IMR-90 (cell line): Measurements from ENCODE around the gene COL25A1. TPM values are rescaled to one million over a fixed set of nuclear protein-coding genes. Genes with fewer than 3 reads are reported as not detected.

ENCODE experiments used
- ATAC-seq: fragments of 200-7000 bp; cut with Tn5 transposase; 2 replicates; pipeline ENCODE4 v1.9.1; 2020; ENCODE audit warnings: low read depth, mild to moderate bottlenecking, moderate library complexity
- BruUV-seq: library from RNA; stranded (reverse); fragments of 400-500 nt; replicated peaks from 2 replicates; lab custom pipeline; 2021; lab: Mats Ljungman, UMichigan
- CTCF ChIA-PET: fragments of 300-600 bp; formaldehyde crosslinking; extraction: SDS; loops from one replicate; lab custom pipeline; 2021; ENCODE audit warnings: antibody characterized with exemption; lab: Yijun Ruan, JAX
- POLR2A ChIA-PET: fragments of 300-600 bp; sonication (Branson Sonifier 250); formaldehyde crosslinking; loops from one replicate; lab custom pipeline; 2022; ENCODE audit warnings: antibody characterized with exemption; ENCODE audit not compliant: unreplicated experiment; lab: Charles Lee
- DNase-seq: peaks from one replicate; pipeline ENCODE4 v3.0.0; 2013
- H2AFZ ChIP-seq: replicated peaks from 2 replicates; pipeline ENCODE3; 2013; ENCODE audit warnings: low read length, mild to moderate bottlenecking; ENCODE audit not compliant: poor library complexity
- H2AK5ac ChIP-seq: 2 replicates; pipeline ENCODE4 v1.6.1; 2013; ENCODE audit warnings: low read depth, low read length, inconsistent platforms
- H2AK9ac ChIP-seq: replicated peaks from 2 replicates; pipeline ENCODE3; 2013; ENCODE audit warnings: mild to moderate bottlenecking, low read depth, low read length, moderate library complexity; ENCODE audit not compliant: poor library complexity
- H2BK120ac ChIP-seq: 2 replicates; pipeline ENCODE4 v1.6.1; 2013; ENCODE audit warnings: low read depth, low read length, inconsistent platforms
- H2BK15ac ChIP-seq: 3 replicates; pipeline ENCODE4 v1.6.1; 2013; ENCODE audit warnings: low read depth, low read length, inconsistent platforms
- H2BK20ac ChIP-seq: 2 replicates; pipeline ENCODE4 v1.6.1; 2013; ENCODE audit warnings: low read depth, mild to moderate bottlenecking, inconsistent platforms, low read length, moderate library complexity
- H2BK5ac ChIP-seq: 2 replicates; pipeline ENCODE4 v1.6.1; 2013; ENCODE audit warnings: mild to moderate bottlenecking, low read depth, low read length, inconsistent platforms; ENCODE audit not compliant: poor library complexity, severe bottlenecking
- H3K14ac ChIP-seq: replicated peaks from 2 replicates; pipeline ENCODE4 v1.6.1; 2013; ENCODE audit warnings: low read depth, low read length, inconsistent platforms
- H3K18ac ChIP-seq: 2 replicates; pipeline ENCODE4 v1.6.1; 2013; ENCODE audit warnings: low read depth, low read length, control low read depth
- H3K23ac ChIP-seq: 2 replicates; pipeline ENCODE4 v1.6.1; 2013; ENCODE audit warnings: low read depth, low read length, inconsistent platforms
- H3K27ac ChIP-seq: 2 replicates; pipeline ENCODE4 v1.5.1; 2013; ENCODE audit warnings: mild to moderate bottlenecking, control low read depth, low read length; ENCODE audit not compliant: insufficient read depth
- H3K27me3 ChIP-seq: 2 replicates; pipeline ENCODE4 v1.6.1; 2013; ENCODE audit warnings: low read length; ENCODE audit not compliant: control insufficient read depth, insufficient read depth
- H3K36me3 ChIP-seq: 2 replicates; pipeline ENCODE4 v1.6.1; 2013; ENCODE audit warnings: low read length, mixed read lengths; ENCODE audit not compliant: control insufficient read depth, insufficient read depth
- H3K4ac ChIP-seq: 2 replicates; pipeline ENCODE4 v1.6.1; 2013; ENCODE audit warnings: low read depth, low read length, inconsistent platforms
- H3K4me1 ChIP-seq: 2 replicates; pipeline ENCODE4 v1.6.1; 2013; ENCODE audit warnings: low read length, mixed read lengths; ENCODE audit not compliant: control insufficient read depth, insufficient read depth
- H3K4me2 ChIP-seq: 2 replicates; pipeline ENCODE4 v1.6.1; 2013; ENCODE audit warnings: low read depth, mild to moderate bottlenecking, control low read depth, low read length, moderate library complexity
- H3K4me3 ChIP-seq: 2 replicates; pipeline ENCODE4 v1.5.1; 2013; ENCODE audit warnings: low read depth, mild to moderate bottlenecking, control low read depth, low read length, moderate library complexity; ENCODE audit not compliant: insufficient read depth
- H3K56ac ChIP-seq: 2 replicates; pipeline ENCODE4 v1.6.1; 2013; ENCODE audit warnings: low read length, inconsistent platforms; ENCODE audit not compliant: insufficient read depth; ENCODE audit errors: extremely low read depth
- H3K79me1 ChIP-seq, 2 experiments: 2 replicates each; pipeline ENCODE4 v1.6.1; 2013; ENCODE audit warnings: low read length in 2 of 2, inconsistent platforms in 1 of 2, low read depth in 1 of 2
- H3K9ac ChIP-seq: 2 replicates; pipeline ENCODE4 v1.6.1; 2013; ENCODE audit warnings: low read depth, low read length, control low read depth
- H3K9me1 ChIP-seq: 2 replicates; pipeline ENCODE4 v1.6.1; 2013; ENCODE audit warnings: low read length, inconsistent platforms; ENCODE audit not compliant: insufficient read depth
- H3K9me3 ChIP-seq: 2 replicates; pipeline ENCODE4 v1.6.1; 2013; ENCODE audit warnings: low read length; ENCODE audit not compliant: control insufficient read depth, insufficient read depth
- H4K20me1 ChIP-seq: 2 replicates; pipeline ENCODE4 v1.6.1; 2013; ENCODE audit warnings: low read length, inconsistent platforms; ENCODE audit not compliant: insufficient read depth
- H4K5ac ChIP-seq: 2 replicates; pipeline ENCODE4 v1.6.1; 2013; ENCODE audit warnings: mild to moderate bottlenecking, low read depth, low read length, control low read depth
- H4K8ac ChIP-seq, 2 experiments: 2 replicates each; pipeline ENCODE4 v1.6.1; 2013; ENCODE audit warnings: low read depth in 2 of 2, low read length in 2 of 2, control low read depth in 1 of 2, inconsistent platforms in 1 of 2
- H4K91ac ChIP-seq: 2 replicates; pipeline ENCODE4 v1.6.1; 2013; ENCODE audit warnings: low read depth, low read length, inconsistent platforms; ENCODE audit not compliant: insufficient read depth
- BHLHE40 ChIP-seq: fragments of 150-350 bp; IDR thresholded peaks from 2 replicates; pipeline ENCODE4 v1.6.1; 2016; ENCODE audit warnings: mild to moderate bottlenecking, low read depth, low read length
- CEBPB ChIP-seq: IDR thresholded peaks from 2 replicates; pipeline ENCODE4 v1.6.1; 2012; ENCODE audit warnings: low read depth, low read length, improper control_type of control experiment
- CHD1 ChIP-seq: IDR thresholded peaks from 2 replicates; pipeline ENCODE4 v1.6.1; 2012; ENCODE audit warnings: low read depth, low read length, improper control_type of control experiment
- CTCF ChIP-seq: conservative IDR thresholded peaks from 2 replicates; pipeline ENCODE4 v1.5.1; 2012; ENCODE audit warnings: mild to moderate bottlenecking, low read depth, low read length, improper control_type of control experiment
- ELK1 ChIP-seq: fragments of 150-350 bp; IDR thresholded peaks from 2 replicates; pipeline ENCODE4 v1.6.1; 2016; ENCODE audit warnings: low read depth, mild to moderate bottlenecking, low read length, moderate library complexity, borderline replicate concordance
- FOS ChIP-seq: fragments of 150-350 bp; IDR thresholded peaks from 2 replicates; pipeline ENCODE4 v1.6.1; 2016; ENCODE audit warnings: low read depth, low read length
- MAFK ChIP-seq: IDR thresholded peaks from 2 replicates; pipeline ENCODE4 v1.6.1; 2012; ENCODE audit warnings: low read depth, low read length, improper control_type of control experiment
- MAZ ChIP-seq: IDR thresholded peaks from 2 replicates; pipeline ENCODE4 v1.6.1; 2012; ENCODE audit warnings: low read depth, mild to moderate bottlenecking, low read length, improper control_type of control experiment, moderate library complexity, borderline replicate concordance
- MXI1 ChIP-seq: IDR thresholded peaks from 2 replicates; pipeline ENCODE4 v1.6.1; 2012; ENCODE audit warnings: low read depth, mild to moderate bottlenecking, low read length, moderate library complexity, borderline replicate concordance
- NFE2L2 ChIP-seq: fragments of 150-350 bp; IDR thresholded peaks from 2 replicates; pipeline ENCODE4 v1.6.1; 2016; ENCODE audit warnings: low read depth, mild to moderate bottlenecking, low read length
- POLR2A ChIP-seq: IDR thresholded peaks from 2 replicates; pipeline ENCODE4 v1.6.1; 2012; ENCODE audit warnings: mild to moderate bottlenecking, low read depth, low read length
- RAD21 ChIP-seq: IDR thresholded peaks from 2 replicates; pipeline ENCODE4 v1.6.1; 2012; ENCODE audit warnings: low read length, improper control_type of control experiment
- RCOR1 ChIP-seq: IDR thresholded peaks from 2 replicates; pipeline ENCODE4 v1.6.1; 2012; ENCODE audit warnings: mild to moderate bottlenecking, low read length, improper control_type of control experiment; ENCODE audit not compliant: insufficient replicate concordance
- RFX5 ChIP-seq: IDR thresholded peaks from 2 replicates; pipeline ENCODE4 v1.8.0; 2012; ENCODE audit warnings: low read depth, mild to moderate bottlenecking, low read length, moderate library complexity
- SMC3 ChIP-seq: fragments of 150-350 bp; IDR thresholded peaks from 2 replicates; pipeline ENCODE4 v1.6.1; 2016; ENCODE audit warnings: low read depth, mild to moderate bottlenecking, antibody characterized with exemption, low read length, moderate library complexity
- USF2 ChIP-seq: fragments of 150-350 bp; IDR thresholded peaks from 2 replicates; pipeline ENCODE4 v1.6.1; 2017; ENCODE audit warnings: mild to moderate bottlenecking, antibody characterized with exemption, low read length, low read depth
- WGBS, 2 experiments: methylation state at CpG; one replicate each; pipeline versions ENCODE4 v1.1.5 to v1.1.7; 2013; ENCODE audit warnings: missing lambda C conversion rate in 2 of 2; ENCODE audit not compliant: insufficient read length in 1 of 2; ENCODE audit errors: extremely low coverage in 2 of 2; 5-methylcytosine and 5-hydroxymethylcytosine counted together
- dilution Hi-C: fragments of 300-500 bp; cut with HindIII; formaldehyde crosslinking; loops from one replicate; pipeline ENCODE4 v1.14.3; 2018; ENCODE audit warnings: low sequenced_read_pairs; ENCODE audit not compliant: unreplicated experiment
- in situ Hi-C: fragments of 300-500 bp; cut with MboI; formaldehyde crosslinking; loops from 3 replicates; pipeline ENCODE4 v1.14.3; 2019; ENCODE audit warnings: low sequenced_read_pairs, inconsistent platforms, mixed read lengths
- intact Hi-C: fragments of 100-400 bp; cut with micrococcal nuclease; formaldehyde crosslinking; loops from 2 replicates; pipeline ENCODE4 v1.10.0; 2022
- polyA plus RNA-seq, 3 experiments: library from polyadenylated mRNA; depleted of rRNA; stranded (reverse); fragments of >200 nt; gene quantifications; 2 replicates each; pipeline ENCODE4 v1.2.3, GENCODE V29; 2012; ENCODE audit warnings: low replicate concordance in 1 of 3
- total RNA-seq: library from RNA; depleted of rRNA; stranded (reverse); fragments of >200 nt; gene quantifications from 2 replicates; pipeline ENCODE4 v1.2.3, GENCODE V29; 2012

The COL25A1 gene
- total and polyA plus RNA-seq, 2 of the 4 experiments (the other 2 are of a cell fraction) = under 0.01 to 0.05 TPM

- Histone ChIP-seq H3K79me1 (no peaks in the 10 kb centered on the region), H2AFZ (no peak overlapping the region), H3K4me1 (no peaks in the 10 kb centered on the region), H2BK5ac (no peak overlapping the region), H3K9me3 (no peaks in the 10 kb centered on the region), H3K14ac (no peak overlapping the region), H4K20me1 (no peaks in the 10 kb centered on the region), H4K5ac (no peak overlapping the region), H3K4me2 (no peak overlapping the region), H2BK120ac (no peak overlapping the region), H2AK9ac (no peak overlapping the region), H3K9me1 (no peaks in the 10 kb centered on the region), H2AK5ac (no peak overlapping the region), H3K27ac (no peak overlapping the region), H3K27me3 (no peaks in the 10 kb centered on the region), H4K8ac (no peak overlapping the region), H2BK20ac (no peak overlapping the region), H4K91ac (no peak overlapping the region), H3K23ac (no peak overlapping the region), H3K9ac (no peak overlapping the region), H3K36me3 (no peaks in the 10 kb centered on the region), H3K4me3 (no peak overlapping the region), H3K18ac (no peak overlapping the region), H2BK15ac (no peak overlapping the region), H3K4ac (no peak overlapping the region), H3K56ac (no peak overlapping the region)
- no peak for TF ChIP-seq NFE2L2
- TF ChIP-seq CTCF = no peak
- no peak for TF ChIP-seq MAZ
- TF ChIP-seq CHD1 = no peak
- TF ChIP-seq RAD21 = no peak
- no peak for TF ChIP-seq SMC3
- TF ChIP-seq ELK1 = no peak
- TF ChIP-seq MAFK = no peak
- TF ChIP-seq FOS = no peak
- TF ChIP-seq BHLHE40 = no peak
- TF ChIP-seq RCOR1 = no peak
- no peak for TF ChIP-seq RFX5
- no peak for TF ChIP-seq POLR2A
- TF ChIP-seq CEBPB = no peak
- TF ChIP-seq USF2 = no peak
- TF ChIP-seq MXI1 = no peak
- intact Hi-C loops = no loop called here
- ChIA-PET POLR2A (no interaction called here), CTCF (no interaction called here)
- dilution Hi-C loops = no loop called here
- no peak for ATAC-seq
- DNase-seq = no peak
- no CpG with 5 or more reads among the region's 2 CpGs for WGBS, 2 experiments
- no TSS peak for BruUV-seq
- in situ Hi-C loops = no loop called here
These were observed 146.1 kb downstream of the COL25A1 start for GRCh38 chr4:109156356-109156755.
